GM21390 (cell line): ENCODE data around the gene MFAP1.
"Not testable (repeated sequence)": the region's sequence is repeated elsewhere in the genome, so short reads cannot be mapped to it uniquely, and the experiment has no call there.

Experiments used
- ATAC-seq: cut with Tn5 transposase; IDR thresholded peaks from one replicate; pipeline ENCODE4 v1.9.1; 2021; ENCODE audit not compliant: unreplicated experiment

The MFAP1 gene

GRCh38 chr15:43821505-43821904, 3.0 kb downstream of the MFAP1 start:
- no peak for ATAC-seq

DNA sequence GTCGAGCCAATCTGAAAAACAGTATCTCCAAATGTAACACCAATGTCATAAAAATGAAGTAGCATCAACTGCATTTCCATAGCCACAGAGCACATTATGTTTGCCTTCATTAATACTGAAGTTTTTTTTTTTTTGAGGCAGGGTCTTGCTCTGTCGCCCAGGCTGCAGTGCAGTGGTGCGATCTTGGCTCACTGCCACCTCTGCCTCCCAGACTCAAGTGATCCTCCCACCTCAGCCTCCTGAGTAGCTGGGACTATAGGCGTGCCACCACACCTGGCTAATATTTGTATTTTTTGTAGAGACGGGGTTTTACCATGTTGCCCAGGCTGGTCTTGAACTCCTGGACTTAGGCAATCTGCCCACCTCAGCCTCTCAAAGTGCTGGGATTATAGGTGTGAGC, 9.4 kb downstream of the MFAP1 start:
- not testable (repeated sequence) for ATAC-seq

DNA sequence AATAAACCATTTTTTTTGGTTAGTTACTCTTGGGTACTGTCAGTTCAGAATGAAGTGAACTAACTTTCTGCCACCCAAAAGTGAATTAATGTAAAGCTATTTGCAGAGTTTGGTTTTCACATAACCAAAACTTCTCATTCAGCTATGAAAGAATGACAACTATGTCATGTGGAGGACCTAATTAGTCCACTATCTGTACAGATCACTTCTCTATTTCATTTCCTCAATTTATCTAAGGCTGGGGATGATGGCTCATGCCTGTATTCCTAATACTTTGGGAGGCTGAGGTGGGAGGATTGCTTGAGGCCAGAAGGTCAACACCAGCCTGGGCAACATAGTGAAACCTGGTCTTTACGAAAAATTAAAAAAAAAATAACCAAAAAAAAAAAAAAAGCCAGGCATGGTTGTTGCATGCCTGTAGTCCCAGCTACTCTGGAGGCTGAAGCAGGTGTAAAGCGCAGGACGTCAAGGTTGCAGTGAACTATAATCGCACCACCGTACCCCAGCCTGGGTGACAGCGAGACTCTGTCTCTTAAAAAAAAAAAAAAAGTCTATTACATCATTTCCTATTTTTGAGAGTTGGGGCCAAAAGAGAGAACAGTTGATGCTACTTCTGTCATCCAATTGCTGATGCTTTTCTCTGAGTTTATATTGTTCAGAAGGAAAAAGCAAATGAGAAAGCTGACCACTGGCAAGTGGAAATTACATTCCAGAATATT, 15.4 kb downstream of the MFAP1 start:
- ATAC-seq, result no peak

DNA sequence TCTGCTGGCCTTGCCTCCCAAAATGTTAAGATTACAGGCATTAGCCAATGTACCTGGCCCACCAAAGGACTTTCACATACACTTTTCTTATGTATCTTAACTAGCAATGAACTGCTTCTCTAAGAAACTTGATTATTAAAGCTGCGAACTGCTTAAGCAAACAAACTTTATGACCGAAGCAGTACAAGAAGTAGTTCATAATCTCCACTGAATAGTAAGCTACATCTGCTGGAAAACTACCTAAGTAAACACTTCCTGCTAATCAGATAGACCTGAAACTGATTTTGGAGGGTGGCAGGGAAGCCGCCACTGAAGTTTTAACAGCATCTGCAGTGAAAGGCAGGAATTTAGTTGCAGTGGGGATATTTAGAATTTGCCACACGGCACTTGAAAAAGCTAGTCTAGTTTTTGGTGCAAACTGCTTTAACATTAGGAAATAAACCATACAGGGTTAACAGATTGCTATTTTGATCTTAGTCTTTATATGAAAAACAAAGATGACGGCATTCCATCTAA, 16.0 kb downstream of the MFAP1 start:
- no peak for ATAC-seq

DNA sequence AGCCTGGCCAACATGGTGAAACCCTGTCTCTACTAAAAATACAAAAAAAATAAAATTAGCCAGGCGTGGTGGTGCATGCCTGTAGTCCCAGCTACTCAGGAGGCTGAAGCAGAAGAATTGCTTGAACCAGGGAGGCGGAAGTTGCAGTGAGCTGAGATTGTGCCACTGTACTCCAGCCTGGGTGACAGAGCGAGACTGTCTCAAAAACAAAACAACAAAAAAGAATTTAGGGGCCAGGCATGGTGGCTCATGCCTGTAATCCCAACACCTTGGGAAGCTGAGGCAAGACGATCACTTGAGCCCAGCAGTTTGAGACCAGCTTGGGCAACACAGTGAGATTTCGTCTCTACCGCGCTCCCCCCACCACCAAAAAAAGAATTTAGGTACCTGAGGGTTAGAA, 21.8 kb downstream of the MFAP1 start:
- not testable (repeated sequence) for ATAC-seq

GRCh38 chr15:43800286-43801141, 24.0 kb downstream of the MFAP1 start, which contains the start of gene HYPK:
HYPK (plus strand) TSS chr15:43800599; CDS start chr15:43800623, 24 bp downstream.
- ATAC-seq, result peak; percentile 90

DNA sequence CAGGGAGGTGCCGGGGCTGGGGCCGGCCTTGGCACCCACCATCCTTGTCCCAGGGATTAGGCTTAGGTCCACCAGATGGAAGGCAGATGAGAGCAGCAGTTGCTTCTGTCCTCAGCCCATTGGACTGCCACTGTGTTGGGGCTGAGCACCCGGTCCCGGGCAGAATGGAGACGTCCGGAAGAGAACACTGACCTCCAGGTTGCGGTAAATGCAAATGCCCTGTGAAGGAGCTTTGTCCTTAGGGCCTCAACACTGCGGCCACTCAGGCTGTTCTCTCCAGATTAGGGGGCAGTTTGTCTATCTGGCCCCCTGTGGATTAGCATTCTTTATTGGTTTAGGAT, 24.6 kb downstream of the MFAP1 start, which contains the start of gene SERINC4:
Gene SERINC4 (minus strand): TSS at position 276 of the 341 bp plus-strand sequence. CDS start 234 bp downstream, at position 42.
- no peak for ATAC-seq

- no peak for ATAC-seq
Measured at GRCh38 chr15:43799209-43799944, 25.1 kb downstream of the MFAP1 start.

GRCh38 chr15:43796566-43796965, 27.9 kb downstream of the MFAP1 start:
- no peak for ATAC-seq

DNA sequence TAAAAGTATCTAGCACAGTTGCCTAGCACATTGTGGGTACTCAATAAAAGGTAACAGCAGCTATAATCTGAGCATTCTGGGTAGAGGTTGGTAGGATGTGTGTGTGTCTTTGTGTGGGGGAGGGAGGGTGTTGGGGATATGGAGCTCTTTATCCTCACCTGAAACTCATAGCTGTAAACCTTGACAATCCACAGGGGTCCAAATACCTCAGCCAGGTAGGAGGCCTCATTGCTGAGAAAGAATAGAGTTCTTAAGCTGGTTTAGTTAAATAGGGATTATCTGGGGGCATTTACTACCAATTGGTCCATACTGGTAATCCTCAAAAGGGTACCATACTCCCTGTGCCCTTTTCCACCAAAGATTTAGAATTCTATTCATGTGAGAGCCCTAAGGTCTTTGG, 28.5 kb downstream of the MFAP1 start:
- ATAC-seq, result no peak

- no peak for ATAC-seq
Measured at GRCh38 chr15:43795197-43795596, 29.3 kb downstream of the MFAP1 start.

DNA sequence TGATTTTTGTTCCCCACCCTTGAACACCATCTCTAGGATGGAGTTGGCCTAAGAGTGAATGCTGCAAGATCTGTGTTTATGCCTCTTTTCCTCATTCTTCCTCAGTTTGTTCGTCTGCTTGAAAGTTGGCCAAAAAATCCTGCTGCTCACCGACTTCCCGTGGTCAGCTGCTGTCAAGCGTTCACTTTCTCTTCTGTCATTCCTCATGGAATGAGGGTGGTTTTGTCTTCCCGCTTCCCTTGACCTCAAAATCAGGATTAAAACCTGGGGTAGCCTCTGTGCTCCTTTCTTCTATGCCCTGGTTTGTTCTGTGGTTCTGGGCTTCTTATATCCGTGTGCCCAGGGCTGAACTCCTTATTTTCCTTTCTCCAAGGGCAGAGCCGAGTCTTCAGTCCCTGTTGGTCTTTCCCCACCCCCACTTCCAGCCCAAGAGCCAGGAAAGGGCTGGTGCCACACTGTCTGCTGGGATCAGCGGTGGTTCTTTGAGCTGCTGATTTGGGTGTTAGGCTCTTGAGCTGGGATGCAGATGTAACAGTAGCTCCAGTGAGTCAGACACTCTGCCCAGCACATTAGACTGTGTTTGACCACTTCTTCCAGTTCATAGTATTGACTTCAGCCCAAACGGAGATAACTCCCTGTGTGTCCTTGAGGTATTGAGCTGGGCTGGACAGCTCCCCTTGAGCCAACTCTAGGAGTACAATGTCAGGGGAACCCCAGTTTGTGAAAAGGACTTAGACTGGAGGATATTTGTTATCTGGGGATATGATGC, 30.0 kb downstream of the MFAP1 start:
- ATAC-seq, result no peak

DNA sequence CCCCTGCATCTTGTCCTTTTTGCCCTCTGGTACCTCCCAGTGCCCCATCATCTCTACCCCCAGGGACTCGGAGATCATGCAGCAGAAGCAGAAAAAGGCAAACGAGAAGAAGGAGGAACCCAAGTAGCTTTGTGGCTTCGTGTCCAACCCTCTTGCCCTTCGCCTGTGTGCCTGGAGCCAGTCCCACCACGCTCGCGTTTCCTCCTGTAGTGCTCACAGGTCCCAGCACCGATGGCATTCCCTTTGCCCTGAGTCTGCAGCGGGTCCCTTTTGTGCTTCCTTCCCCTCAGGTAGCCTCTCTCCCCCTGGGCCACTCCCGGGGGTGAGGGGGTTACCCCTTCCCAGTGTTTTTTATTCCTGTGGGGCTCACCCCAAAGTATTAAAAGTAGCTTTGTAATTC, 30.8 kb downstream of the MFAP1 start:
- no peak for ATAC-seq

DNA sequence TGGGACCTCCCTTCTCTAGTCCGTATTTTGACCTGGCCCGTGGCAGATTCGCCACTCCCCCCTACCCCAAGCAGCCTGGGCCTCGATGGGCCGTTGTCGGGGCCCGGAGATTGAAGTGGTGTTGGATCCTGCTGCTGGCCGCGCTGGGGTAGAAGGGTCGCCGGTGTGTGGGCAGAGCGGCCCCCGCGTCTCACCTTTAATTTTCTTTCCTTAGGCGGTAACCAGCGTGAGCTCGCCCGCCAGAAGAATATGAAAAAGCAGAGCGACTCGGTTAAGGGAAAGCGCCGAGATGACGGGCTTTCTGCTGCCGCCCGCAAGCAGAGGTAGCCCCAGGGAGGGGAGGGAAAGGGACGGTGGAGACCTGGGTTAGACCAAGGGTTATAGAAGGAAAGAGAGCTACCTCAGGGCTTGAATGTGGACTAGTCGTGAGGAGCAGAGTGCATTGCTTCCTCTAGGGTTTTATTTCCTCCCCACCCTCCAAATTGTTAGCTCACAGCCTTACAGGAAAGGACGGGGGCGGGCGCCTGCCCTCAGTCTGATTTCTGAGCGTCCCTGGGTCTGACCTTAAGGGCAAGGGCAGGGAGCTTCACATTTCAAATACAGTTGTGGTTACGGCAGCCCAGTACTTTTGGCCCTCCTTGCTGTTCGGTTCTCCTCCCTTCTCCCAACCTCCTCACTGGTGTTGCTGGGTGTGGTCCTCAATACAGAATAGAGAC, 31.6 kb downstream of the MFAP1 start:
- no peak for ATAC-seq

DNA sequence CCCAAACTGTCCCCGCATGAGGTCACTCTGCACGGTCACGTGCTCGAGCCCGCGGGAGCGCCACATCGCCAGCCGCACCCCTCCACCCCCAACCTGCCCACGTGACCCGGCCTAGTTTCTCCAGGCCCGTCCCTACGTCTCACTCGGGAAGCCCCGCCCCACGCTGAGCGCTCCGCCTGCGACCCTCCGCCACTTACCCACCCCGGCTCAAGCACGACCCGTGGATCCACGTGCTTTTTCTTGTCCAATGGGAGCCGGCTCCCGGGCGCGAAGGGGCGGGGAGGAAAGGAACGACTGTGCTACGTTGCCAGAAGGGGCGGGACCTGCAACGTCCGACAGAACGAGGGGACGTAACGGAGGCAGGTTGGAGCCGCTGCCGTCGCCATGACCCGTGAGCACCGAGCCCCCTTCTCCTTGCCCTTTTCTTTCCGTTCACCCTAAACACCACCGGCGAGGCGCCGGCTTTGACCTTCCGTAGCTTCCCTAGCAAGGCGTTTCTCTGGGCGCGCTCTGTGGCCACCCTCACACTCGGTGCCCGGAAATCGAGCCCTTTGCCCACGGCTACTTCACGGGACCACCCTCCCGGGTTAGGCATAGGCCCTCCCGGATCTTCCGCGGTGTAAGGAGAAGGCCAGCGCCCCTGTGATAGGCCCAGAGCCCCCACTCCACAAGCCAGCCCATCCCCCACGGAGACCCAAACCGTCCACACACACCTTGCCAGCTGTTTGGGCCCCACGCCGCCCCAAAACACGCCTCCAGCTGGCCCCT, 32.3 kb downstream of the MFAP1 start, which contains the start of gene SERF2:
Gene SERF2 (plus strand): TSS at position 328 of the 768 bp plus-strand sequence. CDS start 57 bp downstream, at position 385.
- peak; percentile 82 for ATAC-seq

DNA sequence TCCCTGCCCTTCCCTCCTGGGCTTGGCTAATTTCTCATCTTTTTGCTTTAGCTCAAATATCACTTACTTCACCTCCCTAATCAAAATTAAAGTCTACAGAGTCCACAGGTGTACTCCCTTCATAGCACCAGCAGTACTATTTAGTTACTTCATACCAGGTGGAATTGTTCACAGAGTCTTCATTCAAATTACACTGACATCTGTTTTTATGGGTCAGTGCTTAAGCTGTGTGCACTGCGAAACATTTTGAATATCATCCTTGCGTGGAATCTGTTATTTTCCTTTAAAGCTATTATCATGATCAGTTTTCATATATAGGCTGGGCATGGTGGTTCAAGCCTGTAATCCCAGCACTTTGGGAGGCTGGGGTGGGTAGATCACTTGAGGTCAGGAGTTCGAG, 35.1 kb downstream of the MFAP1 start:
- ATAC-seq, result no peak

DNA sequence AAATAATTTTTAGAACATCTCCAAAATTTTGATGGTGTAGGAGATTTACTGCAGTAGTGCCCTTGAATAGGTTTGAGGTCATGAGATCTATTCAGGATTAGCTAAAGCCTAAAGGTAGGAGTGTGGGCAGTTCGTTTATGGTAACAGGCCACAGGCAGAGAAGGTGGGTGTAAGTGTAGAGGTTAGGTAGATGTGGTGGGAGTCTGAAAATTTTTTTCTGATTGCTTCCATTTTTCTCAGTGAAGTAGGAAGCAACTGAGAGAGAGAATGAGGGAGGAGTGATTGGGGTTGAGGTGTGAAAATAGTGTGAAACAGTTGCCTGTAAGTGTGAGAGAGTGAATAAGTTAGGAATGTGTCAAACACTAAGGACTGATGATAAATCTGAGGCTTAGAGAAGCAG, 45.5 kb downstream of the MFAP1 start:
- no peak for ATAC-seq

GRCh38 chr15:43777267-43777914, 47.1 kb downstream of the MFAP1 start:
- ATAC-seq, result peak; percentile 46
